GM20000 (cell line): ENCODE data around the gene CARS1.
A peak's percentile ranks its signal among the peaks of the same experiment; 100 is the strongest.

ENCODE experiments used
- DNase-seq: peaks from one replicate; pipeline ENCODE4 v3.0.0; 2012; ENCODE audit warnings: low spot score
- TF ChIP-seq, protein P1 (sequence below): IDR thresholded peaks from 2 replicates; pipeline ENCODE4 v1.5.1; 2012; ENCODE audit warnings: mild to moderate bottlenecking, control low read depth; ENCODE audit errors: extremely low read depth, missing control alignments

Gene CARS1

DNA sequence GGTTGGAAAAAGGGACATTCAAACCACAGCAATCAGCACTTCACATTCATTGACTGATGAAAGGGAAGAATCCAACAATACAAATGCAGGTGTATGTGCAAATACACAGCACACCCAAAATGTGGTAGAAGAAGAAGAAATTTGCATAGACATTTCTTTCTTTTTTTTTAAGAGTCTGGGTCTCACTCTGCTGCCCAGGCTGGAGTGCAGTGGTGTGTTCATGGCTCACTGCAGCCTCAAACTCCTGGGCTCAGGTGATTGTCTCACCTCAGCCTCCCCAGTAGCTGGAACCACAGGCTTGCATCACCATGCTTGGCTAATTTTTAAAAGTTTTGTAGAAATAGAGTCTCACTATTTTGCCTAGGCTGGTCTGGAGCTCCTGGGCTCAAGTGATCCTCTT, 21.9 kb downstream of the CARS1 start:
- TF ChIP-seq, protein P1, sequence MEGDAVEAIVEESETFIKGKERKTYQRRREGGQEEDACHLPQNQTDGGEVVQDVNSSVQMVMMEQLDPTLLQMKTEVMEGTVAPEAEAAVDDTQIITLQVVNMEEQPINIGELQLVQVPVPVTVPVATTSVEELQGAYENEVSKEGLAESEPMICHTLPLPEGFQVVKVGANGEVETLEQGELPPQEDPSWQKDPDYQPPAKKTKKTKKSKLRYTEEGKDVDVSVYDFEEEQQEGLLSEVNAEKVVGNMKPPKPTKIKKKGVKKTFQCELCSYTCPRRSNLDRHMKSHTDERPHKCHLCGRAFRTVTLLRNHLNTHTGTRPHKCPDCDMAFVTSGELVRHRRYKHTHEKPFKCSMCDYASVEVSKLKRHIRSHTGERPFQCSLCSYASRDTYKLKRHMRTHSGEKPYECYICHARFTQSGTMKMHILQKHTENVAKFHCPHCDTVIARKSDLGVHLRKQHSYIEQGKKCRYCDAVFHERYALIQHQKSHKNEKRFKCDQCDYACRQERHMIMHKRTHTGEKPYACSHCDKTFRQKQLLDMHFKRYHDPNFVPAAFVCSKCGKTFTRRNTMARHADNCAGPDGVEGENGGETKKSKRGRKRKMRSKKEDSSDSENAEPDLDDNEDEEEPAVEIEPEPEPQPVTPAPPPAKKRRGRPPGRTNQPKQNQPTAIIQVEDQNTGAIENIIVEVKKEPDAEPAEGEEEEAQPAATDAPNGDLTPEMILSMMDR = no peak
- no peak for DNase-seq

DNA sequence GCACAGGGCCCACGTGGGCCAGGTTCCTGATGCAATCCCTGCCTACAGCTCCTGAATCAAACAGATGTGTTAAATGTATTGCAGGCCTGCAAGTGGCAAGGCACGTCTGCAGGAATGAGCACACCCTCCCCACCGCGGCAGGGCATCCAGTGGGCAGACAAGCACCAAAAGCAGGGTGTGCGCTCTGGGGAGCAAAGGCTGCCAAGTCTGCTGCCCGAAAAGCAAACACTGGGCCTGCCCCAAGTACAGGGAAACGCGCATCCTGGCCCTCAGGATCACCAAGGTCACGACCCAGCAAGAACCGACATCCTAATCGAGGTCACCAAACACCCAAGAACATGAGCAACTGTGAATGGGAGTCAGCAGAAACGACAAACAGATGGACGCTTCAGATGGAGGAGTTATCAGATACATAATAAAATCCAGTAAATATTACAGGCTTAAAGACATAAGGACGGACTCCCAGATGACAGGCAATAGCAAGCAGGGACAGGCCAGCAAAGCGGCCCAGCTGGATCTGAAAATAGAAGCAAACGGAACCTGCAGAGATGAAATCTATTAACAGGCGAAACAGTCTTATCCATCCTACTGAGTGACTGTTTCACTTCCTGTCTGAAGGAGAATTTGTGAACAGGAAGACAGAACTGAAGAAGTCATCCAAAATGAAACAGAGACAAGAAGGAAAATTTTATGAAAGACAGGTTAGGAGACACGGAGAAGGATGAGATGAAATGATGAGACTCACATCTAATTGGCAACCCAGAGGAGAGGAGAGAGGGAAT, 26.7 kb downstream of the CARS1 start:
- TF ChIP-seq, protein P1 = no peak
- no peak for DNase-seq

DNA sequence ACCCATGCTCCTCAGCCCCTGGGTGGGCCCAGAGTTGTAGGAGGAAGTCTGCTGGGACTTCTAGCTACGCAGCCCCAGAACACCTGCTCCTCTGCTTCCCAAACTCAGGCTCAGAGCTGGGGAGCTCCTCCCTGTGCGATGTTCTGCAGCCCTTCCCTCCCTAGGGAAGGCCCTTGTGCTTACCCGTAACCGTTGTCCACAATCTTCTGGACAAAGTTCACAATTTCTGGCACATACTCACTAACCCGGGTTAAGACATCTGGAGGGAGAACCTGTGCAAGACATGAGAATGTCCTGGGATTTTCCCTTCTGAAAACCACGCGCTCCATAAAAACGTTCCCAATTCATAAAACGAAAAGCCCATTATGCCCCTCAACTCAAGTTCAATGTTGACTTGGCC, 28.4 kb downstream of the CARS1 start:
- TF ChIP-seq, protein P1 = no peak
- no peak for DNase-seq

DNA sequence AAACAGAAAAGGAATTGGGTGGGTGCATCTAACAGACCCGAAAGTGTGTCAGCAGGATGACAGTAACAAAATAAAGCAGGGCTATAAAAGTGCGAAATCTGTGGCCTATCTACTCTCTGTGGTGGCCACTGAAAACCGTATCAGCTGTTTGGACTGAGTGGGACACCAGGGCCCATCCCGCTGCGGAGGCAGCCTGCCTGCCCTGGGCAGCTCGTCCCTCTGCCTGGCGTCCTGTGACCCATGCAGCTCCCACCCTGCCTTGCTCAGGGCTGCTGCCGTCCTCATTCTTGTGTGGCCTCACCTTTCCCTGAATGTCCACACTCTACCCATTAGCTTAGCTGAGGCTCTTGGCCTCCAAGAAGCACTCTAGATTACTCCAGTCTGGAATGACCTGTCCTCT, 30.4 kb downstream of the CARS1 start:
- TF ChIP-seq, protein P1 = no peak
- no peak for DNase-seq

DNA sequence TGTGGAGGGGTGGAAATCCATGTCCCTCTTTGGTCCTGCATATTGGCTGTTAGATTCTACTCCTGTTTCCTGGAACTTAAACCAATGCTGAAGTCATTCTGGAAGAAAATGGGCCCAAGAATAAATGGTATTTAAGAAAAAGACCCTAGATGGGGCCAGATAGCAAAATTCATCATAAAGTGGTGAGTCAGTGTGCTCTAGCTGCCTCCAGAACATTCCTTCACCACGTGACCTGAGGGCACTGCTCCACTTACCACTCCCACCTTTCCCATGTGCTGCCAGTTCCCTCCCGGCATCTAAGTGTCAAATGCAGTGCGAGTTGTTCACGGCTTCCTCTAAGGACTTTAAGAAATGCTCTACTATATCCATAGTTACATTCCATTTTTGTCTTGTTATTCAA, 34.2 kb downstream of the CARS1 start:
- DNase-seq = no peak
- TF ChIP-seq, protein P1 = no peak

DNA sequence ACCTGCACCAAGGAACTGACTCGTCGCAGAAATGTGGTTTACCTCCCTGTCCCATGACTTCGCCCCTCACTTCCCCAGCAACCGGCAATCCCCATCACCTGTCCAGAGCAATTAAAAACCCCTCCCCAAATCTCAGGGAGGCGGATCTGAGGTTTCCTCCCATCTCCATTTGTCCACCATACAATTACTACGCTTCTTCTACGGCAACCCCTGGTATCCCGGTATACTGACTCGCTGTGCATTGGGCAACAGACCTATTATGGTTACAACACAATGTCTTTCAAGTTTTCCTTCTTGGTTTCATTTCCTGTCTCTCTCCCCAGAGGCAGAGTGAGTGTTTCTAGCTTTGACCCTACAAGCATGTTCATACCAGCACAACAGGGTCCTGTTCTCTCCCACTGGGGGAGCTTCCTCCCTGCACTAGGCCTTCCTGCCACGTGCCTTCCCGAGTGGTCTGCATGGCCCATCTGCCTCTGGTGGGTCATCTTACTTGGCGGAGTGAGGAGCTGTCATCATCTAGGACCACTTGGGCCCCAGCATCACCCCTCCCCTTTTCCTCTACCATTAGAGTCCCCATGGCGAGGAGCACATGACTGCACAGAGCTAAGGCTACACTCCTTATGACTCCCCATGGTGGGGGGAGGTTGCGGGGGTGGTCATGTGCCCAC, 34.8 kb downstream of the CARS1 start:
- TF ChIP-seq, protein P1 = no peak
- DNase-seq = peak; percentile 56

DNA sequence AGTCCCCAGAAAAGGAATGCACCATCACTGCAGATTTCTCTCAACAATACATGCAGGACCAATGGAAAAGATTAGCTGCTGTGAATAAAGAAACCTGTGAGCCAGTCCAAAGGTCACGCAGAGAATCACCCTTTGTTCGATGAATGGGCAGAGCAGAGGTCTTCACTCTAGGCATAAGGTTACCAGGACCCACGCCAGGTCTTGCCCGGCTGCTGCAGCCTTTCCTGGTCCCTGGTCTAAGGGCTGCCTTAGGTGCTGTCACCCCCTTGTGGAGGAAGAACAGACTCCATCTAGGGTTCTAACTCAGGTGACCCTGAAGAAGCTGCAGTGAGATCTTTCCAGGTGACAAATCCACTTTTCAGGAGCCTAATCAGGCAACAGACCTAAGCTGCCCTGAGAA, 36.1 kb downstream of the CARS1 start:
- peak; percentile 60 for DNase-seq
- TF ChIP-seq, protein P1 = peak; percentile 33
